C4-2B (cell line): ENCODE measurements around the gene MICAL2.

ENCODE experiments used
- CTCF ChIP-seq: fragments of 450-650 bp; conservative IDR thresholded peaks from 2 replicates; pipeline ENCODE4 v1.5.1; 2017; ENCODE audit warnings: mild to moderate bottlenecking
- ZFX ChIP-seq: fragments of 450-650 bp; IDR thresholded peaks from 2 replicates; pipeline ENCODE4 v1.6.1; 2017

DNA sequence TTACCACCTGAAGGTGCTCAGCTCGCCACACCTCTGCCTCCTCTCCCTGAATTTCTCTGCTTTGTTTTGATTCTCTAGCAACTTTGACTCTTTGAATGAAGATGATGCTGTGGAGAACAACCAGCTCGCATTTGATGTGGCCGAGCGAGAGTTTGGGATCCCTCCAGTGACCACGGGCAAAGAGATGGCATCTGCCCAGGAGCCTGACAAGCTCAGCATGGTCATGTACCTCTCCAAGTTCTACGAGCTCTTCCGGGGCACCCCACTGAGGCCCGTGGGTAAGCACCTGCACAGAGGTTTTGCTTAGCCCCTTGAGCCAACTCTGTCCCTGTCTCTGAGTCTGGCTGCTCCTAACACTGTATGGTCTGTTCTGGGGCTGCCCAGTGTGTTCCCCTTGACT lies 115.7 kb downstream of the MICAL2 start:
- TF ChIP-seq CTCF: no peak
- TF ChIP-seq ZFX: no peak
